Gastroesophageal sphincter (tissue), 4 donors: Measurements from ENCODE around the gene PCIF1. TPM values are rescaled to one million over a fixed set of nuclear protein-coding genes. Genes with fewer than 3 reads are reported as not detected.

Experiments used
- ATAC-seq: fragments of 150-250 bp; one replicate; pipeline ENCODE4 v1.9.1; 2016; ENCODE audit warnings: mild to moderate bottlenecking, moderate library complexity
- H3K27ac ChIP-seq, 4 donors: fragments of 200-600 bp; sonication (generic) in 3 of 4; 1 replicate in 3 of 4; 2 replicates in 1 of 4; pipeline ENCODE4 v1.5.1; 2016 to 2019
- H3K27me3 ChIP-seq: fragments of 200-600 bp; sonication (generic); one replicate; pipeline ENCODE4 v1.5.1; 2019
- H3K36me3 ChIP-seq, 2 donors: fragments of 200-600 bp; sonication (generic); one replicate each; pipeline ENCODE4 v1.5.1; 2019; ENCODE audit warnings: control low read depth in 1 of 2
- H3K4me1 ChIP-seq, 3 donors: fragments of 200-600 bp; sonication (generic); 1 replicate in 2 of 3; 2 replicates in 1 of 3; pipeline ENCODE4 v1.5.1; 2016 to 2019; ENCODE audit warnings: control low read depth in 2 of 3
- H3K4me3 ChIP-seq, 2 donors: fragments of 200-600 bp; sonication (generic); one replicate each; pipeline ENCODE4 v1.5.1; 2019; ENCODE audit warnings: mild to moderate bottlenecking in 1 of 2, moderate library complexity in 1 of 2
- H3K9me3 ChIP-seq, 3 donors: fragments of 200-600 bp; sonication (generic); one replicate each; pipeline ENCODE4 v1.5.1; 2017 to 2019; ENCODE audit warnings: control low read depth in 2 of 3
- EP300 ChIP-seq: sonication (generic); formaldehyde crosslinking; IDR thresholded peaks from one replicate; pipeline ENCODE4 v1.6.1; 2017; ENCODE audit warnings: antibody characterized with exemption, mild to moderate bottlenecking
- POLR2A ChIP-seq, 2 donors: fragments of 450-650 bp; IDR thresholded peaks; one replicate each; pipeline ENCODE4 v1.6.1; 2017; ENCODE audit warnings: antibody characterized with exemption in 2 of 2, mild to moderate bottlenecking in 2 of 2, moderate library complexity in 1 of 2
- POLR2AphosphoS5 ChIP-seq: sonication (generic); formaldehyde crosslinking; IDR thresholded peaks from one replicate; pipeline ENCODE4 v1.6.1; 2017; ENCODE audit warnings: antibody characterized with exemption
- WGBS, 2 donors: methylation state at CpG; one replicate each; pipeline ENCODE4 v1.1.5; 2018; ENCODE audit warnings: low coverage in 1 of 2; 5-methylcytosine and 5-hydroxymethylcytosine counted together
- total RNA-seq, 4 donors: library from RNA; depleted of rRNA; stranded (reverse); fragments of >200 nt; gene quantifications; one replicate each; pipeline ENCODE4 v1.1.0, GENCODE V29; 2016
- TF ChIP-seq, protein P1 (sequence below), 4 experiments: fragments of 200-600 bp in 2 of 4; fragments of 450-650 bp in 2 of 4; sonication (generic) in 1 of 4; IDR thresholded peaks; one replicate each; pipeline ENCODE4 v1.5.1; 2017 to 2019; ENCODE audit warnings: antibody characterized with exemption in 4 of 4, mild to moderate bottlenecking in 2 of 4, moderate library complexity in 2 of 4

PCIF1 gene
- total RNA-seq, 4 donors from 2014 or later, result 21.5 to 45.3 (median 39.2) TPM

DNA sequence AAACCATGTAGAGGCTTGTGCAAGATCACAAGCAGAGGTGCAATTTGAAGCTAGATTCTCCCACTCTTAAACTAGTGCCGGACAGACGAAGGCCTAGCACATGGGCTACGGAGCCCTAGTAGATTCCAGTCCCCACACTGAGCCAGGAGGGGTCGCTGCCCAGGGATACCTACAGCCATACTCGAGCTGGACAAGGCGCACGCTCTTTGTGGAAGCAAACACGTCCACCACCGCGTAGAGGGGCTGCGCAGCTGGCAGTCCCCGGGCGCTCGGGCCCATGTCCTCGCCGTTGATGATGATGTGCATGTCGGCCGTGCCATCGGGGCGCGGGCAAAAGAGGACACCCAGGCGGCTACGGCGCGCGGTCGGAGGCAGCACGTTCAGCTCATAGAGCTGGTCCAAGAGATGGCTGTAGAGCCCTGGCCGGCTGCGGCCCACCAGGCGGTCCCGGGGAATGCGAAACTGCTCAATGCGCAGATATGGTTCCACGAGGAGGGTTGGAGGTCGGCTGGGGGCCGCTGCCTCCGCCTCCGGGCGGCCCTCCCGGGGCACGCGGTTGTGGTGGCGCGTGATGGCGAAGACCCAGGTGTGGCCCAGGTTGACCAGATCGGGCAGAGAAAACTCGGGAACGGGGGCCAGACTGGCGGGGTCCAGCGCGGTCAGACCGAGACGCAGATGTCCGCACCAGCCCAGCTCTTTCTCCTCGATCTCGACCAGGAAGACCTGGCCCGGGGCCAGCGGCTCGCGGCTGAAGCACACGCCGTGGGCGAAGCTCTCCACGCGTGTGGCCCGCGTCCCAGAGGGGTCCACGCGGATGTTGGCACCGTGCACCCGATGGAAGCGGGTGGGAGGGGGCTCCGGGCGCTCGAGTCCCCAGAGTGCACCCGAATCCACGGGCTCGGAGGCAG is 44.2 kb upstream of the PCIF1 start:
- Histone ChIP-seq H3K4me1 (peaks cover 0 to 53% (median 20%) of the 10 kb centered on the region in 3 donors), H3K27me3 (no peaks in the 10 kb centered on the region), H3K4me3 (peak overlapping the region; percentile 64 to 92), H3K9me3 (no peaks in the 10 kb centered on the region), H3K27ac (peak overlapping the region; percentile 76 to 96 (median 91)), H3K36me3 (peaks cover 0 to 68% of the 10 kb centered on the region in 2 donors)
- TF ChIP-seq EP300, result no peak
- TF ChIP-seq POLR2A (IDR thresholded peaks at IDR 0.05), result no peak
- peak; percentile 50 for TF ChIP-seq POLR2AphosphoS5
- TF ChIP-seq, protein P1, sequence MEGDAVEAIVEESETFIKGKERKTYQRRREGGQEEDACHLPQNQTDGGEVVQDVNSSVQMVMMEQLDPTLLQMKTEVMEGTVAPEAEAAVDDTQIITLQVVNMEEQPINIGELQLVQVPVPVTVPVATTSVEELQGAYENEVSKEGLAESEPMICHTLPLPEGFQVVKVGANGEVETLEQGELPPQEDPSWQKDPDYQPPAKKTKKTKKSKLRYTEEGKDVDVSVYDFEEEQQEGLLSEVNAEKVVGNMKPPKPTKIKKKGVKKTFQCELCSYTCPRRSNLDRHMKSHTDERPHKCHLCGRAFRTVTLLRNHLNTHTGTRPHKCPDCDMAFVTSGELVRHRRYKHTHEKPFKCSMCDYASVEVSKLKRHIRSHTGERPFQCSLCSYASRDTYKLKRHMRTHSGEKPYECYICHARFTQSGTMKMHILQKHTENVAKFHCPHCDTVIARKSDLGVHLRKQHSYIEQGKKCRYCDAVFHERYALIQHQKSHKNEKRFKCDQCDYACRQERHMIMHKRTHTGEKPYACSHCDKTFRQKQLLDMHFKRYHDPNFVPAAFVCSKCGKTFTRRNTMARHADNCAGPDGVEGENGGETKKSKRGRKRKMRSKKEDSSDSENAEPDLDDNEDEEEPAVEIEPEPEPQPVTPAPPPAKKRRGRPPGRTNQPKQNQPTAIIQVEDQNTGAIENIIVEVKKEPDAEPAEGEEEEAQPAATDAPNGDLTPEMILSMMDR (IDR thresholded peaks at IDR 0.05), result peak in 3 of 4 experiments; percentile 59 to 79 (median 67)
- peak; percentile 66 for ATAC-seq
- 0 to 20% methylated on average over 1 to 8 of the region's 79 CpGs for WGBS, 2 donors

DNA sequence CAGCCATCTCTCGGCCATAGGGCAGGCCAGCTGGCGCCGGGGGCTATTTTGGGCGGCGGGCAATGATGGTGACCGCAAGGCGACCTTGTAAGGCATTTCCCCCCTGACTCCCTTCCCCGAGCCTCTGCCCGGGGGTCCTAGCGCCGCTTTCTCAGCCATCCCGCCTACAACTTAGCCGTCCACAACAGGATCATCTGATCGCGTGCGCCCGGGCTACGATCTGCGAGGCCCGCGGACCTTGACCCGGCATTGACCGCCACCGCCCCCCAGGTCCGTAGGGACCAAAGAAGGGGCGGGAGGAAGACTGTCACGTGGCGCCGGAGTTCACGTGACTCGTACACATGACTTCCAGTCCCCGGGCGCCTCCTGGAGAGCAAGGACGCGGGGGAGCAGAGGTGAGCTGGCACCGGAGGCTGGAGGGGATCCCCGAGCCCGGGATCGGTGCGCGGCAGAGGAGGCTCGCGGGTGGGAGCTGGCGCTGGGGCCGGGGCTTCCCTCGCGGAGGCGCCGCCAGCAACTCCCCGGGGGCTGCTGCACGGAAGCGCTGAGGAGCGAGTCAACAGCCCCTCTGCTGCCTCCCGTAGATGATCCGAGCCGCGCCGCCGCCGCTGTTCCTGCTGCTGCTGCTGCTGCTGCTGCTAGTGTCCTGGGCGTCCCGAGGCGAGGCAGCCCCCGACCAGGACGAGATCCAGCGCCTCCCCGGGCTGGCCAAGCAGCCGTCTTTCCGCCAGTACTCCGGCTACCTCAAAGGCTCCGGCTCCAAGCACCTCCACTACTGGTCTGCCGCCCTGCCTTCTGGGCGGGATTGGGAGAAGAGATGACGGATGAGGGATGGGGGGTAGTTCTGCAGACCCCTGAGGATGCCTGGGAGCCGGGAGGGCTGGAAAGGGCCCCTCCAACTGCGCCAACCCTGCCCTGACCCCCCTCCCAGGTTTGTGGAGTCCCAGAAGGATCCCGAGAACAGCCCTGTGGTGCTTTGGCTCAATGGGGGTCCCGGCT is 43.2 kb upstream of the PCIF1 start, which contains the start of the genes CTSA and NEURL2:
Gene CTSA, plus strand, starts transcription at position 351 of the 999 bp plus-strand sequence. Its CDS starts 234 bp downstream, at position 585.
Gene NEURL2, minus strand, starts transcription at position 224 of the 999 bp plus-strand sequence. Its CDS starts 217 bp downstream, at position 7.
- ATAC-seq, result peak; percentile 85
- peak within 1 kb of the TSS; percentile 64 to 92 for H3K4me3 ChIP-seq
- TF ChIP-seq, protein P1 (IDR thresholded peaks at IDR 0.05), result peak in 1 of 4 experiments; percentile 46
- TF ChIP-seq POLR2AphosphoS5 (peak; percentile 90), POLR2A (IDR thresholded peaks at IDR 0.05) (peak; percentile 32 to 64), EP300 (no peak)
- peak within 1 kb of the TSS; percentile 76 to 96 (median 91) for H3K27ac ChIP-seq
- H3K27me3 ChIP-seq, result no peaks in the 10 kb centered on the region
- no peaks in the 10 kb centered on the region for H3K9me3 ChIP-seq
- peaks cover 0 to 52% (median 20%) of the 10 kb centered on the region in 3 donors for H3K4me1 ChIP-seq
- peaks cover 0 to 68% of the 10 kb centered on the region in 2 donors for H3K36me3 ChIP-seq
- WGBS, 2 donors, result no CpG with 5 or more reads among the region's 78 CpGs

DNA sequence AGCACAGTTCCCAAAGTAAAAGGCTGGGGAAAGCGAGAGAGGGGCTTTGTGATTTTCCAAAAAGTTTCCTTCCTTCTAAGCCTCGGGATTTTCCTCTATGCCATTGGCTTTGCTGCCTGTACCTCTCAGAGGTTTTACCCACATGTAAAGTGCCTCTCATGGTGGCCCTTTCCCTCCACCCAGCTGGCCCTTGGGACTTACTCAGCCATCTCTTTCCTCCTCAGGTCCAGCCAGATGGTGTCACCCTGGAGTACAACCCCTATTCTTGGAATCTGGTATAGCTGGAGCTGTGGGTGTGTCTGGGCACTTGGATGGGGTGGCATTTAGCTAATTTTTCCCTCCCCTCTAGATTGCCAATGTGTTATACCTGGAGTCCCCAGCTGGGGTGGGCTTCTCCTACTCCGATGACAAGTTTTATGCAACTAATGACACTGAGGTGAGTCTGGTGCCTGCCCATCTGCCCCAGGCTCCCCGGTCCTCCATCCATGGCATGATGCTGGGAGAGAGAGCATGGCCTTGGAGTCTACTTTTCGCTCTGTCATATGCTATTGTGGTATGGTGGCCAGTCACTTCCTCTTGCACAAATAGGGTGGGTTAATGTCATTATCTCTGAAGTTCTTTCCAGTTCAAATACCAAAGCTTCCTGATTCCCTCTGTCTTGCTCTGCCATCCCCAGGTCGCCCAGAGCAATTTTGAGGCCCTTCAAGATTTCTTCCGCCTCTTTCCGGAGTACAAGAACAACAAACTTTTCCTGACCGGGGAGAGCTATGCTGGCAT is 42.2 kb upstream of the PCIF1 start:
- H3K36me3 ChIP-seq, result peaks cover 0 to 68% of the 10 kb centered on the region in 2 donors
- peak overlapping the region in 2 of 4 donors; percentile 88 to 94 for H3K27ac ChIP-seq
- no peak for TF ChIP-seq POLR2AphosphoS5
- TF ChIP-seq POLR2A (IDR thresholded peaks at IDR 0.05), result no peak
- TF ChIP-seq, protein P1 (IDR thresholded peaks at IDR 0.05), result no peak
- no peak for TF ChIP-seq EP300
- no peaks in the 10 kb centered on the region for H3K9me3 ChIP-seq
- no peak for ATAC-seq
- H3K4me3 ChIP-seq, result peak overlapping the region; percentile 64 to 92
- peaks cover 0 to 52% (median 20%) of the 10 kb centered on the region in 3 donors for H3K4me1 ChIP-seq
- 60 to 89% methylated on average over 3 to 7 of the region's 9 CpGs for WGBS, 2 donors
- no peaks in the 10 kb centered on the region for H3K27me3 ChIP-seq

DNA sequence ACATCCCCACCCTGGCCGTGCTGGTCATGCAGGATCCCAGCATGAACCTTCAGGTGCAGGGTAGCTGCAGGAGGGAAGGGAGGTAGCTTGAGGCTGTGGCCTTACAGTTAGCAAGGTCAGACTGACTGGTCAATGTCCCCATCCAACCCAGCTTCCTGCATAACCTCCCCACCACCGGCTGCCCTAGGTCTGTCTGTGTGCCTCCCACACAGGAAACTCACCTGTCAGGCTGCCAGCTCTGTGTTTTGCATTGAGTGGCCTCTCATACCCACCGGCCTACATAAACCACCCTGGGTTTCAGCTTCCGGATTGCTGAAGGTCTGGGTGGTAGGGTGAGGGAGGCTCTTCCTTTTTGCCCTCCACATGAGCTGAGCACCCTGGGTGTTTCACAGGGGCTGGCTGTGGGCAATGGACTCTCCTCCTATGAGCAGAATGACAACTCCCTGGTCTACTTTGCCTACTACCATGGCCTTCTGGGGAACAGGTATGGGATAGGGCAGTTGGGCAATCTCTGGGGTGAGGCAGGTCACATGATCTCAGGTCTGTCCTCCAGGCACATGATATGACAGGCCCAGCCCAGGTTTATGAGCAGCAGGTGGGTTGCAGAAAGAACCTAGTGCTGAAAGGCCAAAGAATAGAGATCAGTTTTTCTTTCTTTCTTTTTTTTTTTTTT is 41.5 kb upstream of the PCIF1 start:
- Histone ChIP-seq H3K27me3 (no peaks in the 10 kb centered on the region), H3K4me1 (peaks cover 0 to 51% (median 20%) of the 10 kb centered on the region in 3 donors), H3K27ac (no peak overlapping the region), H3K4me3 (no peak overlapping the region), H3K36me3 (peaks cover 0 to 68% of the 10 kb centered on the region in 2 donors), H3K9me3 (no peaks in the 10 kb centered on the region)
- ATAC-seq, result no peak
- WGBS, 2 donors, result 60 to 100% methylated on average over 1 to 2 of the region's 4 CpGs
- TF ChIP-seq POLR2AphosphoS5 (no peak), POLR2A (IDR thresholded peaks at IDR 0.05) (no peak), EP300 (no peak)
- TF ChIP-seq, protein P1 (IDR thresholded peaks at IDR 0.05), result no peak
